H9 (cell line): Measurements from ENCODE around the gene SYNC. TPM values are rescaled to one million over a fixed set of nuclear protein-coding genes. Genes with fewer than 3 reads are reported as not detected.
A peak's percentile ranks its signal among the peaks of the same experiment; 100 is the strongest.

ENCODE experiments used
- DNase-seq: peaks from one replicate; pipeline ENCODE4 v3.0.0-alpha.2; 2017
- H2AFZ ChIP-seq: one replicate; pipeline ENCODE4 v1.6.1; 2013; ENCODE audit warnings: mild to moderate bottlenecking, low read length, control low read depth, moderate library complexity
- H2AK5ac ChIP-seq: 2 replicates; pipeline ENCODE4 v1.6.1; 2013; ENCODE audit warnings: low read length, control low read depth, mixed read lengths; ENCODE audit not compliant: insufficient read length
- H2BK120ac ChIP-seq: one replicate; pipeline ENCODE4 v1.6.1; 2013; ENCODE audit warnings: low read depth, mild to moderate bottlenecking, low read length, control low read depth, inconsistent platforms; ENCODE audit not compliant: poor library complexity, severe bottlenecking
- H2BK12ac ChIP-seq: 2 replicates; pipeline ENCODE4 v1.6.1; 2013; ENCODE audit warnings: low read length, control low read depth, mixed read lengths, low read depth; ENCODE audit not compliant: insufficient read length
- H2BK15ac ChIP-seq: 2 replicates; pipeline ENCODE4 v1.6.1; 2013; ENCODE audit warnings: low read depth, low read length, control low read depth
- H2BK20ac ChIP-seq: one replicate; pipeline ENCODE4 v1.6.1; 2013; ENCODE audit warnings: low read depth, mild to moderate bottlenecking, low read length, control low read depth, inconsistent platforms; ENCODE audit not compliant: poor library complexity, severe bottlenecking
- H2BK5ac ChIP-seq: 2 replicates; pipeline ENCODE4 v1.6.1; 2013; ENCODE audit warnings: low read length, control low read depth, mixed read lengths; ENCODE audit not compliant: insufficient read length
- H3K14ac ChIP-seq: 2 replicates; pipeline ENCODE4 v1.6.1; 2013; ENCODE audit warnings: low read length, control low read depth; ENCODE audit not compliant: insufficient read depth
- H3K18ac ChIP-seq: 2 replicates; pipeline ENCODE4 v1.6.1; 2013; ENCODE audit warnings: low read depth, mild to moderate bottlenecking, mixed read lengths, low read length, control low read depth; ENCODE audit not compliant: insufficient read length
- H3K23ac ChIP-seq: 2 replicates; pipeline ENCODE4 v1.6.1; 2013; ENCODE audit warnings: low read length, control low read depth, mixed read lengths, low read depth; ENCODE audit not compliant: insufficient read length
- H3K23me2 ChIP-seq: 2 replicates; pipeline ENCODE4 v1.6.1; 2013; ENCODE audit warnings: low read depth, mild to moderate bottlenecking, mixed read lengths, low read length, control low read depth; ENCODE audit not compliant: insufficient read length, poor library complexity, severe bottlenecking
- H3K27ac ChIP-seq: 2 replicates; pipeline ENCODE4 v1.5.1; 2013; ENCODE audit warnings: low read length, control low read depth, mixed read lengths, low read depth; ENCODE audit not compliant: insufficient read length
- H3K27me3 ChIP-seq: 2 replicates; pipeline ENCODE4 v1.6.1; 2013; ENCODE audit warnings: low read length, control low read depth, inconsistent platforms; ENCODE audit not compliant: insufficient read depth
- H3K4ac ChIP-seq: 2 replicates; pipeline ENCODE4 v1.6.1; 2013; ENCODE audit warnings: low read depth, mild to moderate bottlenecking, control low read depth, inconsistent platforms, low read length, moderate library complexity
- H3K4me1 ChIP-seq: 2 replicates; pipeline ENCODE4 v1.6.1; 2013; ENCODE audit warnings: low read length, control low read depth, inconsistent platforms; ENCODE audit not compliant: insufficient read depth
- H3K4me2 ChIP-seq: 2 replicates; pipeline ENCODE4 v1.6.1; 2013; ENCODE audit warnings: low read length, control low read depth, mixed read lengths; ENCODE audit not compliant: insufficient read length, insufficient read depth
- H3K56ac ChIP-seq: 2 replicates; pipeline ENCODE4 v1.6.1; 2013; ENCODE audit warnings: low read depth, mild to moderate bottlenecking, mixed read lengths, low read length, control low read depth; ENCODE audit not compliant: insufficient read length
- H3K79me1 ChIP-seq: 2 replicates; pipeline ENCODE4 v1.6.1; 2013; ENCODE audit warnings: low read depth, mild to moderate bottlenecking, moderate library complexity, low read length, control low read depth, inconsistent platforms; ENCODE audit not compliant: insufficient read depth, poor library complexity, severe bottlenecking
- H3K79me2 ChIP-seq: 2 replicates; pipeline ENCODE4 v1.6.1; 2013; ENCODE audit warnings: low read length, control low read depth, inconsistent platforms; ENCODE audit not compliant: insufficient read depth
- H3K9ac ChIP-seq: 2 replicates; pipeline ENCODE4 v1.6.1; 2013; ENCODE audit warnings: low read length, control low read depth, mixed read lengths; ENCODE audit not compliant: insufficient read length; ENCODE audit errors: extremely low read depth
- H3K9me3 ChIP-seq: one replicate; pipeline ENCODE4 v1.6.1; 2013; ENCODE audit warnings: low read depth, low read length, inconsistent platforms; ENCODE audit not compliant: control insufficient read depth
- H3T11ph ChIP-seq: one replicate; pipeline ENCODE4 v1.6.1; 2013; ENCODE audit warnings: mild to moderate bottlenecking, low read length, control low read depth, inconsistent platforms
- H4K20me1 ChIP-seq: one replicate; pipeline ENCODE4 v1.6.1; 2013; ENCODE audit not compliant: control insufficient read depth, insufficient read length, insufficient read depth
- H4K5ac ChIP-seq: 2 replicates; pipeline ENCODE4 v1.6.1; 2013; ENCODE audit warnings: low read depth, mild to moderate bottlenecking, mixed read lengths, low read length, control low read depth; ENCODE audit not compliant: insufficient read length
- H4K8ac ChIP-seq: replicated peaks from 2 replicates; pipeline ENCODE4 v1.6.1; 2013; ENCODE audit warnings: low read length, control low read depth, mixed read lengths, low read depth; ENCODE audit not compliant: insufficient read length
- H4K91ac ChIP-seq: 2 replicates; pipeline ENCODE4 v1.6.1; 2013; ENCODE audit warnings: low read depth, mild to moderate bottlenecking, moderate library complexity, mixed read lengths, low read length, control low read depth; ENCODE audit not compliant: insufficient read length
- H3K27ac Mint-ChIP-seq, 3 experiments: 2 replicates in 2 of 3; 3 replicates in 1 of 3; pipeline ENCODE4 v1.8.0; 2020 to 2021; ENCODE audit warnings: mixed read lengths in 3 of 3, mild to moderate bottlenecking in 1 of 3, moderate library complexity in 1 of 3
- H3K27me3 Mint-ChIP-seq: 2 replicates; pipeline ENCODE4 v1.8.0; 2021; ENCODE audit warnings: low read depth, mild to moderate bottlenecking, moderate library complexity, mixed read lengths
- H3K36me3 Mint-ChIP-seq, 3 experiments: 2 replicates in 2 of 3; 3 replicates in 1 of 3; pipeline ENCODE4 v1.8.0; 2020 to 2021; ENCODE audit warnings: low read depth in 3 of 3, mixed read lengths in 3 of 3; ENCODE audit not compliant: insufficient read depth in 1 of 3
- H3K4me1 Mint-ChIP-seq, 2 experiments: 2 replicates each; pipeline ENCODE4 v1.8.0; 2020; ENCODE audit warnings: mixed read lengths in 2 of 2
- H3K4me3 Mint-ChIP-seq, 2 experiments: 2 replicates in 1 of 2; 3 replicates in 1 of 2; pipeline ENCODE4 v1.8.0; 2020 to 2021; ENCODE audit warnings: mild to moderate bottlenecking in 2 of 2, mixed read lengths in 2 of 2, moderate library complexity in 1 of 2
- H3K9me3 Mint-ChIP-seq, 2 experiments: 2 replicates in 1 of 2; 3 replicates in 1 of 2; pipeline ENCODE4 v1.8.0; 2020; ENCODE audit warnings: mild to moderate bottlenecking in 2 of 2, mixed read lengths in 2 of 2, moderate library complexity in 1 of 2
- WGBS: extraction: QIAGEN DNeasy Blood & Tissue Kit; methylation state at CpG from one replicate; pipeline ENCODE4 v1.1.7; 2013; ENCODE audit warnings: missing lambda C conversion rate, low lambda C conversion rate, mixed read lengths; ENCODE audit not compliant: insufficient read length; ENCODE audit errors: extremely low coverage; 5-methylcytosine and 5-hydroxymethylcytosine counted together
- total RNA-seq: library from RNA; stranded (reverse); gene quantifications from 2 replicates; pipeline ENCODE4 v1.2.1, GENCODE V29; 2021
- TF ChIP-seq, protein P1 (sequence below): fragments of 200-600 bp; sonication (generic); conservative IDR thresholded peaks from 3 replicates; pipeline ENCODE4 v1.8.0; 2021; ENCODE audit warnings: antibody characterized with exemption, mild to moderate bottlenecking

The SYNC gene
- total RNA-seq, 1 experiment from 2014 or later, result 0.15 TPM

- TF ChIP-seq, protein P1, sequence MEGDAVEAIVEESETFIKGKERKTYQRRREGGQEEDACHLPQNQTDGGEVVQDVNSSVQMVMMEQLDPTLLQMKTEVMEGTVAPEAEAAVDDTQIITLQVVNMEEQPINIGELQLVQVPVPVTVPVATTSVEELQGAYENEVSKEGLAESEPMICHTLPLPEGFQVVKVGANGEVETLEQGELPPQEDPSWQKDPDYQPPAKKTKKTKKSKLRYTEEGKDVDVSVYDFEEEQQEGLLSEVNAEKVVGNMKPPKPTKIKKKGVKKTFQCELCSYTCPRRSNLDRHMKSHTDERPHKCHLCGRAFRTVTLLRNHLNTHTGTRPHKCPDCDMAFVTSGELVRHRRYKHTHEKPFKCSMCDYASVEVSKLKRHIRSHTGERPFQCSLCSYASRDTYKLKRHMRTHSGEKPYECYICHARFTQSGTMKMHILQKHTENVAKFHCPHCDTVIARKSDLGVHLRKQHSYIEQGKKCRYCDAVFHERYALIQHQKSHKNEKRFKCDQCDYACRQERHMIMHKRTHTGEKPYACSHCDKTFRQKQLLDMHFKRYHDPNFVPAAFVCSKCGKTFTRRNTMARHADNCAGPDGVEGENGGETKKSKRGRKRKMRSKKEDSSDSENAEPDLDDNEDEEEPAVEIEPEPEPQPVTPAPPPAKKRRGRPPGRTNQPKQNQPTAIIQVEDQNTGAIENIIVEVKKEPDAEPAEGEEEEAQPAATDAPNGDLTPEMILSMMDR, result no peak
- peaks cover 58 to 67% (median 63%) of the 10 kb centered on the region in 3 experiments for H3K36me3 Mint-ChIP-seq
- Histone ChIP-seq H2AFZ (no peak overlapping the region), H3K23me2 (peaks cover 7% of the 10 kb centered on the region), H2BK20ac (no peak overlapping the region), H3K9me3 (no peaks in the 10 kb centered on the region), H2BK15ac (no peak overlapping the region), H2BK12ac (no peak overlapping the region), H4K91ac (no peak overlapping the region), H3K18ac (no peak overlapping the region), H2BK120ac (no peak overlapping the region), H2AK5ac (no peak overlapping the region), H3K4me1 (no peaks in the 10 kb centered on the region), H3K4me2 (peak overlapping the region; percentile 66), H3K79me2 (peaks cover 32% of the 10 kb centered on the region; the same call in 1 of the 2 replicates), H3K14ac (no peak overlapping the region), H3K56ac (no peak overlapping the region), H4K8ac (no peak overlapping the region), H2BK5ac (no peak overlapping the region), H3K23ac (no peak overlapping the region), H3K27me3 (no peaks in the 10 kb centered on the region), H3K9ac (peak overlapping the region; percentile 99), H3K27ac (no peak overlapping the region), H3T11ph (no peak overlapping the region), H3K4ac (no peak overlapping the region), H4K20me1 (no peaks in the 10 kb centered on the region), H3K79me1 (no peaks in the 10 kb centered on the region), H4K5ac (no peak overlapping the region)
- H3K27me3 Mint-ChIP-seq, result no peaks in the 10 kb centered on the region
- no peak for DNase-seq
- peak overlapping the region; percentile 95 to 96 for H3K4me3 Mint-ChIP-seq
- H3K4me1 Mint-ChIP-seq, result peaks cover 20 to 37% of the 10 kb centered on the region in 2 experiments
- peaks cover 0 to 5% of the 10 kb centered on the region in 2 experiments; a peak in 4 of 5 replicates for H3K9me3 Mint-ChIP-seq
- H3K27ac Mint-ChIP-seq, result peak overlapping the region; percentile 73 to 93 (median 76); a peak in 5 of 7 replicates
- WGBS, result no CpG with 5 or more reads among the region's 16 CpGs
These were observed 50.2 kb downstream of the SYNC start for GRCh38 chr1:32652244-32652962.
